ENCODE data around the gene RANBP17.

RANBP17 gene

DNA sequence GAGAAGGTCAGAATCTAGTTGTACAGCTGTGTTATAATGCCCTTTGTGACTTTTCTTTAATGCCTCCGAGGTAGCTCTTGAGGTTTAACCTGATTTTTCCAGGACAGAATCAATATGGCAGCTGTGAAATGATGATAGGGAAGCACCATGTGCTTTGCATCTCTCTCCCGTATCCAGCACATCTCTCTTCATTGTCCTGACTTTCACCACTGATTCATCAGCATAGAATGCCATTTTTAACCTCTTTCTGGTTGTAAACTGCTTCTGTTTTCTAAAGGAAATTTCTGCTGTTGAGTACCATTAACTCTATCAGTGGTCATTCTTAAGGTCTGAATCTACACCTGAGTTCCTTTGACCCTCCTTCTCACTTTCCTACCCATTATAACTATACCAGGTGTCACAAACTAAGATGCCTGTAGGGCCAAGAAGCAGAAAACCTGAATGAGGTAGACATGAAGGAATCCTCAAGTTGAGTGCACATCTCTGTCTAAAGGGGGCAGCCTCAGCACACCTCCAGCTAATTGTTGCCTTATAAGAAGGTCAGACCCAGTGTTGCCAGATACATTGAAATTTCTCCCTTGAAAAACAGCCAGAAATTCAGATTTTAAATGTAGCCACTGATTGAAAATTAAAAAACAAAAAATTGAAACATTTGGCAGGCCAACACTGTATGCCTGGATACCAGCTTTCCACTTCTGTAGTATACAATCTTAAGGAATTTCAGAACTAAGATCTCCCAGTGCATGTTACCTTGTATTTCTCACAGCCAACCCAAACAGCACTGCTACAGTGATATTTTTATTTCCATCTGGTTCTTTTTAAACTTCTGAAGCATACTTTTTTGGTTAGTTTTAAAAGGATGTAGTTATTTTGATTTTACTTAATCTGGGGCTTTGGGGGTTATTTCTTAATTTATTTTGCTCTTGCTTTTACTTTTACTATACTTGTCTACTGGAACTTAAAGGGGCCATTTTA, 411.5 kb downstream of the RANBP17 start:
- no peak overlapping the region for H3K27ac Mint-ChIP-seq

GRCh38 chr5:171275841-171276544, 414.2 kb downstream of the RANBP17 start:
- no peaks in the 10 kb centered on the region for H3K27me3 Mint-ChIP-seq (ENCODE audit: low read depth, poor library complexity)
- peaks cover 6% of the 10 kb centered on the region for H3K4me1 Mint-ChIP-seq
- no peak overlapping the region for H3K27ac Mint-ChIP-seq
- DNase-seq, result no peak
- TF ChIP-seq, protein P1, sequence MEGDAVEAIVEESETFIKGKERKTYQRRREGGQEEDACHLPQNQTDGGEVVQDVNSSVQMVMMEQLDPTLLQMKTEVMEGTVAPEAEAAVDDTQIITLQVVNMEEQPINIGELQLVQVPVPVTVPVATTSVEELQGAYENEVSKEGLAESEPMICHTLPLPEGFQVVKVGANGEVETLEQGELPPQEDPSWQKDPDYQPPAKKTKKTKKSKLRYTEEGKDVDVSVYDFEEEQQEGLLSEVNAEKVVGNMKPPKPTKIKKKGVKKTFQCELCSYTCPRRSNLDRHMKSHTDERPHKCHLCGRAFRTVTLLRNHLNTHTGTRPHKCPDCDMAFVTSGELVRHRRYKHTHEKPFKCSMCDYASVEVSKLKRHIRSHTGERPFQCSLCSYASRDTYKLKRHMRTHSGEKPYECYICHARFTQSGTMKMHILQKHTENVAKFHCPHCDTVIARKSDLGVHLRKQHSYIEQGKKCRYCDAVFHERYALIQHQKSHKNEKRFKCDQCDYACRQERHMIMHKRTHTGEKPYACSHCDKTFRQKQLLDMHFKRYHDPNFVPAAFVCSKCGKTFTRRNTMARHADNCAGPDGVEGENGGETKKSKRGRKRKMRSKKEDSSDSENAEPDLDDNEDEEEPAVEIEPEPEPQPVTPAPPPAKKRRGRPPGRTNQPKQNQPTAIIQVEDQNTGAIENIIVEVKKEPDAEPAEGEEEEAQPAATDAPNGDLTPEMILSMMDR (IDR thresholded peaks at IDR 0.05), result no peak
- H3K4me3 Mint-ChIP-seq, result no peak overlapping the region
- H3K36me3 Mint-ChIP-seq (ENCODE audit: low read depth), result no peaks in the 10 kb centered on the region
- H3K9me3 Mint-ChIP-seq, result no peaks in the 10 kb centered on the region

More for the DNA sequence above, 411.5 kb downstream of the RANBP17 start:
- TF ChIP-seq, protein P1 (IDR thresholded peaks at IDR 0.05), result peak; percentile 32
- Mint-ChIP-seq H3K9me3 (no peaks in the 10 kb centered on the region), H3K27me3 (ENCODE audit: low read depth, poor library complexity) (no peaks in the 10 kb centered on the region), H3K36me3 (ENCODE audit: low read depth) (no peaks in the 10 kb centered on the region), H3K4me1 (peaks cover 6% of the 10 kb centered on the region), H3K4me3 (no peak overlapping the region)
- DNase-seq, result peak; percentile 10

GRCh38 chr5:171283753-171284152, 421.9 kb downstream of the RANBP17 start:
- TF ChIP-seq, protein P1 (IDR thresholded peaks at IDR 0.05), result no peak
- Mint-ChIP-seq H3K4me1 (no peaks in the 10 kb centered on the region), H3K4me3 (no peak overlapping the region), H3K27ac (no peak overlapping the region), H3K27me3 (ENCODE audit: low read depth, poor library complexity) (peaks cover 6% of the 10 kb centered on the region), H3K36me3 (ENCODE audit: low read depth) (no peaks in the 10 kb centered on the region), H3K9me3 (no peaks in the 10 kb centered on the region)
- no peak for DNase-seq

DNA sequence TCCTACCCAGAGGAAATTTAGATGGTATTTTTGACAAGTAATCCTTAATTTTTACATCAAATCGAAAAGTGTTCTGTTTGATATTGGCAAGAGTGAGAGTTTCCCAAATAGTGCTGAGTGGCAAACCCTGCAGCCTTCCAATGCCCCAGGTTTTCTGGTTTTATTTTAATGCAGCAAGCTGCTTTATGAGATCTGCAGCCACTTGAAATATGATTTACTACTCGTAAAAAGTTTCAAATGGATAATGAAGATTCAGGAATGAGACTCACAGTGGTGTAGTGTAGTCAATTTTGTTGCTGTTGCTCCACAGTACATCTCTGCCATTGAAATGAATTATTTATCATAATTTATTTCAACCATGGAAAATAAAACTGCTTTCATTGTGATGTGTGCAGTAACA, 423.6 kb downstream of the RANBP17 start:
- H3K9me3 Mint-ChIP-seq, result no peaks in the 10 kb centered on the region
- H3K27me3 Mint-ChIP-seq (ENCODE audit: low read depth, poor library complexity), result peaks cover 6% of the 10 kb centered on the region

DNA sequence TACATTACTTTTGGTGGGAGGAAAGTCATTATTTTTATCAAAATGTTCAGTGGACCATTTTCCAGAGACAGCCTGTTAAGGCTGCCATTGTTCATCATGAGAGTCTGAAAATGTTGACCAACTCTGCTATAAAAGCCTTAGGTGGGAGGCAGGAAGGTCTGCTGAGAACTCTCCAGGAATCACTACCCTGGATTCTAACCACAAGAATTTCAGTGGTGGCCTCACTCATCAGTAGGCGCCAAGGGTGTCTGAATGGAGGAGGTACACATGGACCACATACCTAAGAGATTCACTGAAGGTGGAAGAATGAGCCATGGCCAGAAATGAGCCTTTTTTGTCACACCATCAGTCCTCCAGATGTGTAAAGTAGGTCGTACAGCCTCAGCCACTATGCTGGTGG, 426.2 kb downstream of the RANBP17 start:
- Mint-ChIP-seq H3K27me3 (ENCODE audit: low read depth, poor library complexity) (peaks cover 2% of the 10 kb centered on the region), H3K4me1 (no peaks in the 10 kb centered on the region)
- TF ChIP-seq, protein P1 (IDR thresholded peaks at IDR 0.05), result no peak

More for the DNA sequence above, 423.6 kb downstream of the RANBP17 start:
- Mint-ChIP-seq H3K36me3 (ENCODE audit: low read depth) (no peaks in the 10 kb centered on the region), H3K27ac (no peak overlapping the region), H3K4me1 (no peaks in the 10 kb centered on the region), H3K4me3 (no peak overlapping the region)
- DNase-seq, result no peak
- TF ChIP-seq, protein P1 (IDR thresholded peaks at IDR 0.05), result no peak

More for the DNA sequence above, 426.2 kb downstream of the RANBP17 start:
- no peaks in the 10 kb centered on the region for H3K9me3 Mint-ChIP-seq
- DNase-seq, result no peak
- H3K27ac Mint-ChIP-seq, result no peak overlapping the region
- H3K36me3 Mint-ChIP-seq (ENCODE audit: low read depth), result no peaks in the 10 kb centered on the region
- no peak overlapping the region for H3K4me3 Mint-ChIP-seq

Data from nephron progenitor cell (in vitro differentiated cells).